Mesenchymal stem cell (in vitro differentiated cells and primary cell): Measurements from ENCODE around the gene EMC8. TPM values are rescaled to one million over a fixed set of nuclear protein-coding genes. Genes with fewer than 3 reads are reported as not detected.

Experiments used
- small RNA-seq: library from polyadenylated mRNA; stranded (forward); fragments of <200 nt; extraction: miRNeasy Mini kit (QIAGEN cat#:217004); gene quantifications from one replicate; pipeline ENCODE3, GENCODE V24; 2013; ENCODE audit warnings: low read depth

Gene EMC8

Small RNA genes lying within 50 kb of the gene (small RNA-seq; reads per million reads assigned to genes)
- gene RNU1-103P, result not detected
